ENCODE data around the gene YWHAG. TPM values are rescaled to one million over a fixed set of nuclear protein-coding genes. Genes with fewer than 3 reads are reported as not detected.

YWHAG gene
- polyA plus RNA-seq, 1 of the 3 experiments (the other 2 are of a cell fraction), result 60.4 TPM

- H3K9me3 ChIP-seq, result no peaks in the 10 kb centered on the region
- H3F3A ChIP-seq (replicated peaks; ENCODE audit: insufficient read depth), result peaks cover 6% of the 10 kb centered on the region
- ChIA-PET CTCF (interaction anchor here (0.6 to 1.3 kb wide), 5 partner anchors 11 to 37 kb away, joined by 3 to 4 read pairs (median 3); no protein-coding TSS in a partner anchor), POLR2A (interaction anchor here (1.4 kb wide), 1 partner anchor 37 kb away, joined by 4 read pairs; no protein-coding TSS in a partner anchor)
- TF ChIP-seq TCF12 (IDR thresholded peaks at IDR 0.05) (no peak), ELF1 (IDR thresholded peaks at IDR 0.05) (no peak), USF2 (IDR thresholded peaks at IDR 0.05; ENCODE audit: borderline replicate concordance, low read depth, low read length) (no peak), EZH2phosphoT487 (IDR thresholded peaks at IDR 0.05; ENCODE audit: borderline replicate concordance, low read depth) (no peak), JUND (IDR thresholded peaks at IDR 0.05) (no peak), PBX3 (IDR thresholded peaks at IDR 0.05) (no peak), TEAD4 (IDR thresholded peaks at IDR 0.05; ENCODE audit: borderline replicate concordance, insufficient read depth) (no peak), RAD21 (IDR thresholded peaks at IDR 0.05; ENCODE audit: low read length) (no peak)
- TF ChIP-seq, protein P1, sequence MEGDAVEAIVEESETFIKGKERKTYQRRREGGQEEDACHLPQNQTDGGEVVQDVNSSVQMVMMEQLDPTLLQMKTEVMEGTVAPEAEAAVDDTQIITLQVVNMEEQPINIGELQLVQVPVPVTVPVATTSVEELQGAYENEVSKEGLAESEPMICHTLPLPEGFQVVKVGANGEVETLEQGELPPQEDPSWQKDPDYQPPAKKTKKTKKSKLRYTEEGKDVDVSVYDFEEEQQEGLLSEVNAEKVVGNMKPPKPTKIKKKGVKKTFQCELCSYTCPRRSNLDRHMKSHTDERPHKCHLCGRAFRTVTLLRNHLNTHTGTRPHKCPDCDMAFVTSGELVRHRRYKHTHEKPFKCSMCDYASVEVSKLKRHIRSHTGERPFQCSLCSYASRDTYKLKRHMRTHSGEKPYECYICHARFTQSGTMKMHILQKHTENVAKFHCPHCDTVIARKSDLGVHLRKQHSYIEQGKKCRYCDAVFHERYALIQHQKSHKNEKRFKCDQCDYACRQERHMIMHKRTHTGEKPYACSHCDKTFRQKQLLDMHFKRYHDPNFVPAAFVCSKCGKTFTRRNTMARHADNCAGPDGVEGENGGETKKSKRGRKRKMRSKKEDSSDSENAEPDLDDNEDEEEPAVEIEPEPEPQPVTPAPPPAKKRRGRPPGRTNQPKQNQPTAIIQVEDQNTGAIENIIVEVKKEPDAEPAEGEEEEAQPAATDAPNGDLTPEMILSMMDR (IDR thresholded peaks at IDR 0.05), result no peak
- H3K4me3 ChIP-seq (ENCODE audit: low read depth in 2 of 2, low read length in 1 of 2), result no peak overlapping the region
- H2AFZ ChIP-seq (ENCODE audit: low read depth), result no peak overlapping the region
- no peak overlapping the region for H3K27ac ChIP-seq (ENCODE audit: low read depth in 2 of 2, low read length in 1 of 2)
- 89% methylated on average over 9 of the region's 9 CpGs for WGBS (ENCODE audit: low lambda C conversion rate)
- peaks cover 78% of the 10 kb centered on the region for H4K20me1 ChIP-seq (ENCODE audit: insufficient read depth)
- H3K36me3 ChIP-seq (replicated peaks in 1 of 2; ENCODE audit: control insufficient read depth in 1 of 2, insufficient read depth in 2 of 2, low read length in 1 of 2), result peaks cover 37 to 64% of the 10 kb centered on the region in 2 experiments
- H3K4me2 ChIP-seq, result 0 out of 2 replicates have a peak overlapping the region, but pooled peaks have one; percentile 80
- H3K27me3 ChIP-seq (ENCODE audit: insufficient read depth), result no peaks in the 10 kb centered on the region
- no peak overlapping the region for H3K9ac ChIP-seq
- no peaks in the 10 kb centered on the region for H3K9me2 ChIP-seq
- peaks cover 21 to 23% of the 10 kb centered on the region in 2 experiments; a peak in 3 of 4 replicates for H3K4me1 ChIP-seq (ENCODE audit: control insufficient read depth in 1 of 2, insufficient read depth in 2 of 2, low read depth in 1 of 2, low read length in 1 of 2)
- peaks cover 86% of the 10 kb centered on the region for H3K79me2 ChIP-seq (ENCODE audit: insufficient read depth)
- no peak for DNase-seq
These were observed 3.6 kb downstream of the YWHAG start for GRCh38 chr7:76354981-76355730.

DNA sequence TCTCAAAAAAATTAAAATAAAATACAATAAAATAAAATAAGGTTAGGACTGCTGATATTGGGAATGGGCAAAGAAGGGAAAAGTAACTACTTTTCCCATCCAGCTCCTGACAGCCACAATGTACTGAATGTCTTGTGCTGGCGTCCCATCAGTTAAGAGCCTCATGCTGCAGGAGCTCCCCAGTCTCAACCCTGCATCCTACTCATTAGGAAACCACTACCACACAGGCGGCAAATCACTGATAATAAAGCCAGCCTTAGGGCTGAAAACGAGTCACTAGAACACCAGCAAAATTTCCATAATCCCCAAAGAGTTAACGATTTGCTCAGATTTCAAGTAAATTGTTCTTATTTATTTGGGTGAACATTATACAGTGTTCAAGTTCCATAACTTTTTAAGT lies 4.3 kb downstream of the YWHAG start:
- Histone ChIP-seq H3K9me2 (no peaks in the 10 kb centered on the region), H3K4me2 (0 out of 2 replicates have a peak overlapping the region, but pooled peaks have one; percentile 80), H3K9ac (no peak overlapping the region), H3F3A (replicated peaks; ENCODE audit: insufficient read depth) (peaks cover 4% of the 10 kb centered on the region), H2AFZ (ENCODE audit: low read depth) (no peak overlapping the region), H3K27me3 (ENCODE audit: insufficient read depth) (no peaks in the 10 kb centered on the region), H3K36me3 (replicated peaks in 1 of 2; ENCODE audit: control insufficient read depth in 1 of 2, insufficient read depth in 2 of 2, low read length in 1 of 2) (peaks cover 41 to 70% of the 10 kb centered on the region in 2 experiments), H3K4me3 (ENCODE audit: low read depth in 2 of 2, low read length in 1 of 2) (no peak overlapping the region), H3K79me2 (ENCODE audit: insufficient read depth) (peaks cover 92% of the 10 kb centered on the region), H3K9me3 (no peaks in the 10 kb centered on the region), H3K4me1 (ENCODE audit: control insufficient read depth in 1 of 2, insufficient read depth in 2 of 2, low read depth in 1 of 2, low read length in 1 of 2) (peaks cover 19 to 20% of the 10 kb centered on the region in 2 experiments; a peak in 3 of 4 replicates), H4K20me1 (ENCODE audit: insufficient read depth) (peaks cover 85% of the 10 kb centered on the region), H3K27ac (ENCODE audit: low read depth in 2 of 2, low read length in 1 of 2) (no peak overlapping the region)
- 83% methylated on average over 4 of the region's 4 CpGs for WGBS (ENCODE audit: low lambda C conversion rate)
- no peak for TF ChIP-seq SIN3A (IDR thresholded peaks at IDR 0.05; ENCODE audit: borderline replicate concordance, low read depth, low read length)
- no peak for TF ChIP-seq JUND (IDR thresholded peaks at IDR 0.05)
- TF ChIP-seq TEAD4 (IDR thresholded peaks at IDR 0.05; ENCODE audit: borderline replicate concordance, insufficient read depth), result no peak
- no peak for TF ChIP-seq CHD2 (IDR thresholded peaks at IDR 0.05; ENCODE audit: low read length, partially characterized antibody)
- TF ChIP-seq, protein P2, sequence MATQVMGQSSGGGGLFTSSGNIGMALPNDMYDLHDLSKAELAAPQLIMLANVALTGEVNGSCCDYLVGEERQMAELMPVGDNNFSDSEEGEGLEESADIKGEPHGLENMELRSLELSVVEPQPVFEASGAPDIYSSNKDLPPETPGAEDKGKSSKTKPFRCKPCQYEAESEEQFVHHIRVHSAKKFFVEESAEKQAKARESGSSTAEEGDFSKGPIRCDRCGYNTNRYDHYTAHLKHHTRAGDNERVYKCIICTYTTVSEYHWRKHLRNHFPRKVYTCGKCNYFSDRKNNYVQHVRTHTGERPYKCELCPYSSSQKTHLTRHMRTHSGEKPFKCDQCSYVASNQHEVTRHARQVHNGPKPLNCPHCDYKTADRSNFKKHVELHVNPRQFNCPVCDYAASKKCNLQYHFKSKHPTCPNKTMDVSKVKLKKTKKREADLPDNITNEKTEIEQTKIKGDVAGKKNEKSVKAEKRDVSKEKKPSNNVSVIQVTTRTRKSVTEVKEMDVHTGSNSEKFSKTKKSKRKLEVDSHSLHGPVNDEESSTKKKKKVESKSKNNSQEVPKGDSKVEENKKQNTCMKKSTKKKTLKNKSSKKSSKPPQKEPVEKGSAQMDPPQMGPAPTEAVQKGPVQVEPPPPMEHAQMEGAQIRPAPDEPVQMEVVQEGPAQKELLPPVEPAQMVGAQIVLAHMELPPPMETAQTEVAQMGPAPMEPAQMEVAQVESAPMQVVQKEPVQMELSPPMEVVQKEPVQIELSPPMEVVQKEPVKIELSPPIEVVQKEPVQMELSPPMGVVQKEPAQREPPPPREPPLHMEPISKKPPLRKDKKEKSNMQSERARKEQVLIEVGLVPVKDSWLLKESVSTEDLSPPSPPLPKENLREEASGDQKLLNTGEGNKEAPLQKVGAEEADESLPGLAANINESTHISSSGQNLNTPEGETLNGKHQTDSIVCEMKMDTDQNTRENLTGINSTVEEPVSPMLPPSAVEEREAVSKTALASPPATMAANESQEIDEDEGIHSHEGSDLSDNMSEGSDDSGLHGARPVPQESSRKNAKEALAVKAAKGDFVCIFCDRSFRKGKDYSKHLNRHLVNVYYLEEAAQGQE (IDR thresholded peaks at IDR 0.05; ENCODE audit: low read depth, low read length), result no peak
- TF ChIP-seq TCF12 (IDR thresholded peaks at IDR 0.05), result no peak
- TF ChIP-seq GABPA (IDR thresholded peaks at IDR 0.05; ENCODE audit: low read depth), result no peak
- TF ChIP-seq RCOR1 (IDR thresholded peaks at IDR 0.05; ENCODE audit: low read length), result no peak
- TF ChIP-seq MAX (IDR thresholded peaks at IDR 0.05; ENCODE audit: low read depth), result no peak
- TF ChIP-seq MEF2A (IDR thresholded peaks at IDR 0.05; ENCODE audit: borderline replicate concordance, low read depth), result no peak
- no peak for TF ChIP-seq POLR2AphosphoS5 (IDR thresholded peaks at IDR 0.05; ENCODE audit: low read depth, low read length)
- TF ChIP-seq RXRA (IDR thresholded peaks at IDR 0.05; ENCODE audit: borderline replicate concordance, low read depth), result no peak
- no peak for DNase-seq
- CTCF ChIA-PET, result interaction anchor here (0.6 to 2.0 kb wide), 4 partner anchors 11 to 40 kb away, joined by 3 to 12 read pairs (median 3); no protein-coding TSS in a partner anchor
- POLR2A ChIA-PET, result interaction anchor here (0.6 to 1.4 kb wide), 3 partner anchors 25 to 36 kb away, joined by 3 to 4 read pairs (median 3); no protein-coding TSS in a partner anchor

Measured in SK-N-SH (cell line).